Inflammatory macrophage treated with lipopolysaccharide for 4 hours (primary cell): ENCODE measurements around the gene SLC25A26.

Experiments
- DNase-seq: peaks from one replicate; pipeline ENCODE4 v3.0.0-alpha.2; 2020

Gene SLC25A26

DNA sequence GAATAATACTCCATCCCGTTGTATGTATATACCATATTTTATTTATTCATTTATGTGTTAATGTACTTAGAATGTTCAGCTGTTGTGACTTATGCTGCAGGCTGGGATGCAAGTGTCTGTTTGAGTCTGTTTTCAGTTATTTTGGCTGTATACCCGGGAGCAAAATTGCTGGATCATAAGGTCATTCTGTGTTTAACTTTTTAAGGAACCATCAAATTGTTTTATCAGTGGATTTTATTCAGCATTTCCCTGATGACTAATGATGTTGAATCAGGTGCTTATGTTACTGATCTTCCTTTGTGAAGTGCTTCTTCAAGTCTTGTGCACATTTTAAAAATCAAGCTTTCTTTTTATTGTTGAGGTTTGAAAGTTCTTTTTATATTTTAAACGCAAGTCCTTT lies 118.1 kb downstream of the SLC25A26 start:
- DNase-seq = no peak

- DNase-seq = no peak
Observed at GRCh38 chr3:66342717-66343356, 122.0 kb downstream of the SLC25A26 start.

DNA sequence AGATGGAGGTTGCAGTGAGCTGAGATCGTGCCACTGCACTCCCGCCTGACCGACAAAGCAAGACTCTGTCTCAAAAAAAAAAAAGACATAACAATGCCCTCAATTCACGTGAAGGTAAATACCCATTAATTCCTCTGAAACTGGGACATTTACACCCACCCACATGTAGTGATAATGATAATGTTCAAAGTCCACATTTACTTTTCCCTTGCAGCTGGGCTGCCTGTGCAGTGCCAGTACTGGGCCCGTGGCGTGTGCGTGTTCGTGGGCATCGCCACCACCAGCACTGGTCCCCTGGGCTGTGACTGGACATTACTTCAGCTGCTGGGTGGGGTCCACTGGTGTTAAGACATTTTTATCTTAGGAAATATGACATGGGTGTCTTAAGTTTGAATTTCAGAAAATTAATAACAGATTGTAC lies 123.6 kb downstream of the SLC25A26 start:
- no peak for DNase-seq

GRCh38 chr3:66344848-66345578 lies 124.2 kb downstream of the SLC25A26 start:
- DNase-seq = no peak

- no peak for DNase-seq
Observed at GRCh38 chr3:66348704-66349103, 127.9 kb downstream of the SLC25A26 start.

GRCh38 chr3:66350601-66351000 lies 129.8 kb downstream of the SLC25A26 start:
- DNase-seq = no peak

- DNase-seq = no peak
Observed at GRCh38 chr3:66353039-66353438, 132.2 kb downstream of the SLC25A26 start.

DNA sequence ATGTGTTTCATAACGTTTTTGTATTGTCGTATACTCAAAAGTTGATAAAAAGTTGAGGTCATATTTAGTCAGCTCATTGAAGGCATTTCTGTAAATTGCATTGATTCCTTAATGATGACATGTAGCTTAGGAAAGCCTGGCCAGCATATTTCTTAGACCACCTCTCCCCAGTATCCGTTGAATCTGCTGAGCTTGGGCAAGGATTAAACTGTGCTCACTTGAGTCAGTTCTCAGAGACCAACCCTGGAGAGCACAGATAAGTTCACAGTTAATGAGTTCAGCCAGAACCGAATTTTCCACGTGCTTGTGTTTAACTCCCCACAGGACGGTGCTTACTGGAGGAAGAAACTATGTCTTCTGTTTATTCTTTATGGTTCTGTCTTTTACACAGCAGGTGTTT lies 132.7 kb downstream of the SLC25A26 start:
- no peak for DNase-seq

DNA sequence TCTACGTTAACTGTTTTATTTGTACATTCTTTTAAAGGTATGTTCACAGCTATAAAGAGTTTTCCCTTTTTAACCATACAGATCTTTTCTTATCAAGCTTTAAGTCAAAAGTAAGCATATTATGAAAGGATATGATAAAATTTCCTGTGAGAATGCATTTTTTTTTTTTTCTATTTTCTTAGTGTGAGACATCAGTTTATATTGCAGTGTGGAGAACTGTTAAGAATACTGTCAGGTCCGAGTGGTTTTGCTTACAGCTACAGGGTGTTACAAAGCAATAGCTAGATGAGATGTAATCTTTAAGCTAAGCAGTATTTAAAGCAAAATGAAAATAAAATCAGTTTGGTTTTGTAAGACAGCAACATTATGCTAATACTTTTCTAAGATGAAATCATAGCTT lies 133.2 kb downstream of the SLC25A26 start:
- no peak for DNase-seq

GRCh38 chr3:66355394-66355793 lies 134.6 kb downstream of the SLC25A26 start:
- DNase-seq = no peak

GRCh38 chr3:66355997-66356396 lies 135.2 kb downstream of the SLC25A26 start:
- DNase-seq = no peak

- no peak for DNase-seq
Observed at GRCh38 chr3:66361356-66361755, 140.6 kb downstream of the SLC25A26 start.

- DNase-seq = no peak
Observed at GRCh38 chr3:66362541-66362941, 141.7 kb downstream of the SLC25A26 start.

GRCh38 chr3:66363148-66363547 lies 142.3 kb downstream of the SLC25A26 start:
- no peak for DNase-seq

DNA sequence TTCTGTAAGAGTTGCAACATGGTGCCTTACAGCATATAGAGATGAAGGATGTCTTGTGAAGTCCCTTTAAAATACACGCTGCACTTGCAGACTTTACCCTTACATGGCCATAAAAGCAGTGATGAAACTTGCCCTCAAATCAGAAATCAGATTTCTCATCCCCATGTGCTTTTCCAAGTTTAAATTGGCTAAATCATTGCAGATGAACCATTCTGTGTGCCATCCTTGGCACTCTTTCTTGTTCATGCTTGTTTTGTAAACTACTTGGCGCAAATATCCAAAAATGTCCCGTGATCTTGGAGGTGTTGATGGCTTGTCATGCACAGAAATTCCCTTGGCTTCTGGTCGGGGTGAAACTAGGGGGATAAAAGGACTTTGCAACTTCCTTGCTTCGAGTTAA lies 144.3 kb downstream of the SLC25A26 start:
- DNase-seq = no peak

DNA sequence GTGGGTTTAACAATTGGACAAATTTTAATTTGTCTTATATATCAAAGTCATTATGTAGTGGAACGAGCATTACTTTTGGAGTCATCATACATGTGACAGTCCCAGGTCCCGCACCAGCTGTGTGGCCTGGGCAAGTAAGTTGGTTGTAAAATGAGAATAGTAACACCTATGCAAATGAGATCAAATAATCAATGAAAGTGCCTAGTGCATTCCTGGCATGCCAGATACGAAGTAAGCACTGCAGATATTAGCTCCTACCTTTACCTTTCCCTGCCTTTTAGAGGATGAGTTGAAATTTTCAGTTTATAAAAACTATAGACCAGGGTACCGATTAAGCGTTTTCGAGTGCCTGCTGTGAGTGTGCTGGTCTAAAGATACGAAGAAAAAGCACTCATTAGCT lies 145.9 kb downstream of the SLC25A26 start:
- DNase-seq = no peak

- no peak for DNase-seq
Observed at GRCh38 chr3:66367979-66368378, 147.2 kb downstream of the SLC25A26 start.

- DNase-seq = no peak
Observed at GRCh38 chr3:66370179-66370578, 149.4 kb downstream of the SLC25A26 start.

DNA sequence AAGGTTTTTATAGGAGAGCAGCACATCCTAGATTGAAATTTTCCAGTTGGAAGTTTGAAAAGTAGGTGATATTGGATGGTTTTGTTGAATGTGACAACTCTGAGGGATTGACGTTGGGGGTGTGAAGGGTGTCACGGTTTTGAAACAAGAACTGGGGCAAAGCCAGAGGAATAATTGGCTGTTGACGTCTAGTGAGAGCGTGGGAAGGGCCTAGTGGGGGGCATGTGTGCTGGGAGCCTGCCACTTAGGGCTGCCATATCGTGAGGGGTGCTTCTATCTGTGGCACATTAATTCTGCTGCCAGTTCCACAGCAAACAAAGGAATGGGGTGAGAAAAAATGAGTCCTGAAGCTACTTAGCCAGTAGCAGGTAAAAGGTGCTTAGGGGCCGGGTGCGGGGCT lies 150.6 kb downstream of the SLC25A26 start:
- DNase-seq = no peak

- DNase-seq = no peak
Observed at GRCh38 chr3:66372681-66373350, 152.0 kb downstream of the SLC25A26 start.

GRCh38 chr3:66376568-66376967 lies 155.8 kb downstream of the SLC25A26 start:
- DNase-seq = no peak

GRCh38 chr3:66377800-66378199 lies 157.0 kb downstream of the SLC25A26 start:
- DNase-seq = no peak

GRCh38 chr3:66378256-66378655 lies 157.5 kb downstream of the SLC25A26 start:
- no peak for DNase-seq

- no peak for DNase-seq
Observed at GRCh38 chr3:66379565-66379964, 158.8 kb downstream of the SLC25A26 start.
